Activated CD8-positive, alpha-beta T cell treated with anti-CD3 and anti-CD28 coated beads, Interleukin-2, amount 10 ng/mL, durations not matched to agents 7 days and 5 days (primary cell): ENCODE measurements around the gene EYS. TPM values are rescaled to one million over a fixed set of nuclear protein-coding genes. Genes with fewer than 3 reads are reported as not detected.
"Not testable (repeated sequence)": the region's sequence is repeated elsewhere in the genome, so short reads cannot be mapped to it uniquely, and the experiment has no call there.

Source experiments
- ATAC-seq: fragments of 150-1000 bp; cut with Tn5 transposase; one replicate; pipeline ENCODE4 v1.10.0; 2021; ENCODE audit warnings: moderate library complexity
- CTCF ChIA-PET: fragments of 350-600 bp; sonication (Branson Sonifier 250); formaldehyde crosslinking; loops from one replicate; lab custom pipeline; 2021; ENCODE audit warnings: antibody characterized with exemption; lab: Charles Lee
- POLR2A ChIA-PET: fragments of 350-600 bp; sonication (Branson Sonifier 250); formaldehyde crosslinking; loops from one replicate; lab custom pipeline; 2021; ENCODE audit warnings: antibody characterized with exemption; lab: Charles Lee
- DNase-seq: peaks from one replicate; pipeline ENCODE4 v3.0.0-alpha.2; 2020
- H3K27ac Mint-ChIP-seq: one replicate; pipeline ENCODE4 v1.8.0; 2021; ENCODE audit warnings: mild to moderate bottlenecking, mixed read lengths
- H3K27me3 Mint-ChIP-seq: one replicate; pipeline ENCODE4 v1.8.0; 2021; ENCODE audit warnings: low read depth, mixed read lengths
- H3K36me3 Mint-ChIP-seq: one replicate; pipeline ENCODE4 v1.8.0; 2021; ENCODE audit warnings: low read depth, mixed read lengths
- H3K4me1 Mint-ChIP-seq: one replicate; pipeline ENCODE4 v1.8.0; 2021; ENCODE audit warnings: low read depth, mixed read lengths
- H3K4me3 Mint-ChIP-seq: one replicate; pipeline ENCODE4 v1.8.0; 2021; ENCODE audit warnings: mild to moderate bottlenecking, mixed read lengths
- H3K9me3 Mint-ChIP-seq: one replicate; pipeline ENCODE4 v1.8.0; 2022; ENCODE audit warnings: mixed read lengths; ENCODE audit not compliant: insufficient read depth
- total RNA-seq, 2 experiments: library from RNA; stranded (reverse); gene quantifications; one replicate each; pipeline ENCODE4 v1.2.3, GENCODE V29; 2021

EYS gene
- total RNA-seq, 2 experiments from 2014 or later: not detected

DNA sequence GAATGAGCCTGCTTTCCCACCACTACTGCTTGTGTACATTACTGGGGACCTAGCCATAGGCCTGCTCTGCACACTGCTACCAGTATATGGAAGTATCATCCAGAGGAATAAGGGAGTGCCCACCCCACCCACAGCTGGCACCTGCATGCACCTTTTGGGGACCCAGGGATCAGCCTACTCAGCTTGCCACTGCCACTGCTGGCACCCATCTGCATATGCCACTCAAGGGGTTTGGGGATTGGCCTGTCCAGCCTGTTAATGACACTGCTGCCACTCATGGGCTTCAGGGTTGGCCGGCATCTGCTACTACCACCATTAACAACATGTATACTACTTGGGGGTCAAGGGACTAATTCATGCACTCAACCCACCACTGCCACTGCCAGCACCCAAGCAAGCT, 1239.4 kb downstream of the EYS start:
- peaks cover 9% of the 10 kb centered on the region for H3K9me3 Mint-ChIP-seq
- no peaks in the 10 kb centered on the region for H3K27me3 Mint-ChIP-seq
- no peaks in the 10 kb centered on the region for H3K36me3 Mint-ChIP-seq
- H3K4me1 Mint-ChIP-seq: no peaks in the 10 kb centered on the region
- ATAC-seq (no peak), DNase-seq (no peak)
- POLR2A ChIA-PET: no interaction called here
- H3K27ac Mint-ChIP-seq: no peak overlapping the region
- CTCF ChIA-PET: no interaction called here
- H3K4me3 Mint-ChIP-seq: no peak overlapping the region

DNA sequence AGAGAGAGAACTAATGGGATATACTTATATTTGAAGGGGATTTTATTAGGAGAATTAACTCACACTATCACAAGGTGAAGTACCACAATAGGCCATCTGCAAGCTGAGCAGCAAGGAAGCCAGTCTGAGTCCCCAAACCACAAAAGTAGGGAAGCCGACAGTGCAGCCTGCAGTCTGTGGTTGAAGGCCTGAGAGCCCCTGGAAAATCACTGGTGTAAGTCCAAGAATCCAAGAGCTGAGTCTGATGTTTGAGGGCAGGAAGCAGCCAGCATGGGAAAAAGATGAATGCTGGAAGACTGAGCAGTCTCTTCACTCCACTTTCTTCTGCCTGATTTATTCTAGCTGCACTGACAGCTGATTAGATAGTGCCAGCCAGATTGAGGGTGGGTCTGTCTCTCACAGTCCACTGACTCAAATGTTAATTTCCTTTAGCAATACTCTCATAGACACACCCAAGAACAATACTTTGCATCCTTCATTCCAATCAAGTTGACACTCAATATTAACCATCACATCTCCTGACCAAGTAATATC, 1247.5 kb downstream of the EYS start:
- DNase-seq: no peak
- Mint-ChIP-seq H3K27ac (no peak overlapping the region), H3K36me3 (no peaks in the 10 kb centered on the region), H3K4me3 (no peak overlapping the region), H3K9me3 (peaks cover 5% of the 10 kb centered on the region), H3K4me1 (no peaks in the 10 kb centered on the region), H3K27me3 (no peaks in the 10 kb centered on the region)
- ATAC-seq: no peak
- ChIA-PET CTCF (no interaction called here), POLR2A (no interaction called here)

DNA sequence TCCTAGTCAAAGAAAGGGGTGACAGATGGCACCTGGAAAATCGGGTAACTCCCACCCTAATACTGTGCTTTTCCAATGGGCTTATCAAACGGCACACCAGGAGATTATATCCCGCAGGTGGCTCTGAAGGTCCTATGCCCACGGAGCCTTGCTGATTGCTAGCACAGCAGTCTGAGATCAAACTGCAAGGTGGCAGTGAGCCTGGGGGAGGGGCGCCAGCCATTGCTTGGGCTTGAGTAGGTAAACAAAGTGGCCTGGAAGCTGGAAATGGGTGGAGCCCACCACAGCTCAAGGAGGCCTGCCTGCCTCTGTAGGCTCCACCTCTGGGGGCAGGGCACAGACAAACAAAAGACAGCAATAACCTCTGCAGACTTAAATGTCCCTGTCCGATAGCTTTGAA, 1258.9 kb downstream of the EYS start:
- H3K36me3 Mint-ChIP-seq: not testable (repeated sequence)

DNA sequence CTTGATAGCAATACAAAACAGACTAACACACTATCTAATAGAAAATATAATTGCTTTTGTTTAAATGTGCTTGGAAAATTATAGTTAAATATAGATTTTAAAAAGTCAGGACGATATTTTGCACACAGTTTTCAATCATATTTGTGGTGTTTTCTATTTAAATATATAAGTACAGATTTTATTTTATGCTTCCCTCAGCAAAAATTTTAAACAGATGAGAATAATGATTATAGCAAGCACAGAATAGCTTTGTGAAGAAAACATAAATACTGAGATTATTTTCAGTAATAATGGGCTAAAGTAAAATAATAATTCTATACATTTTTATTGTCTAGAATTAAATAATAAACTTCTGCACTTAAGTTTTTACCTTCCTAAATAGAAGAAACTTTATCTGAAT, 1262.0 kb downstream of the EYS start:
- CTCF ChIA-PET: interaction anchor here (1.2 kb wide), 1 partner anchor 11 kb away, joined by 3 read pairs; no protein-coding TSS in a partner anchor
- Mint-ChIP-seq H3K9me3 (peaks cover 9% of the 10 kb centered on the region), H3K27ac (no peak overlapping the region), H3K27me3 (no peaks in the 10 kb centered on the region), H3K4me1 (no peaks in the 10 kb centered on the region), H3K36me3 (no peaks in the 10 kb centered on the region), H3K4me3 (no peak overlapping the region)
- ATAC-seq: no peak
- no peak for DNase-seq
- POLR2A ChIA-PET: no interaction called here

More for the DNA sequence above, 1258.9 kb downstream of the EYS start:
- H3K27me3 Mint-ChIP-seq, H3K4me3 Mint-ChIP-seq, POLR2A ChIA-PET, DNase-seq, H3K4me1 Mint-ChIP-seq, ATAC-seq, CTCF ChIA-PET, H3K27ac Mint-ChIP-seq: not testable (repeated sequence)
- peaks cover 11% of the 10 kb centered on the region for H3K9me3 Mint-ChIP-seq

DNA sequence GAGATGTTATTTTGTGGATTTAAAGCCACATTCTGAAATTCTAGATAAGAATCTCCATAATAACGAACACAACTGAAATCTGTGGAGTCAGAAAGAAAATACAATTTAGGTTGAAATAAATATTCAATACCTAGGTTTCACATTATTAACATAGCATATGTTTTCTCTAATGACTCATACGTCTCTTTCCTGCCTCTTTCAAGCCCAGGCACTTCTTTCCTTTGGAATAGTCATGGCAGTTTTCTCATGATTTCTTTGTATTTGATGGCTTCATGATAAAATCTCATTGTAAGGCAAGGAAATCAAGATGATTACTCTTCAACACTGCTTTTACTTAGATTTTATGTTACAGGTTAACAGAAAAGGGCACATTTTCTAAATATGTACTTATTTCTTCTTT, 1267.8 kb downstream of the EYS start:
- POLR2A ChIA-PET: no interaction called here
- H3K27me3 Mint-ChIP-seq: no peaks in the 10 kb centered on the region
- H3K36me3 Mint-ChIP-seq: no peaks in the 10 kb centered on the region
- H3K9me3 Mint-ChIP-seq: peaks cover 6% of the 10 kb centered on the region
- ATAC-seq: no peak
- DNase-seq: no peak
- no peak overlapping the region for H3K27ac Mint-ChIP-seq
- H3K4me3 Mint-ChIP-seq: no peak overlapping the region
- CTCF ChIA-PET: no interaction called here
- H3K4me1 Mint-ChIP-seq: no peaks in the 10 kb centered on the region

DNA sequence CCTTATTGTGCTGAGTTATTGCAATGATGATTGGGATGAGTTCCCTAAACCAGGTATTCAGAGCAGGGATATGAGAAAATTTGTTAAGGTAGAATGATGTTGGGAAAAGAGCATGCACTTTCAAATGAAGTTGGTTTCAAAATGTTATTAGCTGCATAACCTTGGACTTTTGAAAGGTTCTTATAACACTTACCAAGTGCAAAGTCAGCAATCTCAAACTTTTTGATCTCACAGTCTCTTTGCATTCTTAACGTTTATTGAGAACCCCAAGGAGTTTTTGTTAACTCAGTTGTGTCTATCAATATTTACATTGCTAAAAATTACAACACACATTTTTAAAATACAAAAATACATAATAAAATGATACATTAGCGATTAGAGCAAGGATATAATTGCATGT, 1269.0 kb downstream of the EYS start:
- Mint-ChIP-seq H3K27ac (no peak overlapping the region), H3K36me3 (no peaks in the 10 kb centered on the region), H3K4me3 (no peak overlapping the region), H3K9me3 (peaks cover 6% of the 10 kb centered on the region), H3K27me3 (no peaks in the 10 kb centered on the region), H3K4me1 (no peaks in the 10 kb centered on the region)
- ChIA-PET CTCF (no interaction called here), POLR2A (no interaction called here)
- ATAC-seq: no peak
- no peak for DNase-seq

DNA sequence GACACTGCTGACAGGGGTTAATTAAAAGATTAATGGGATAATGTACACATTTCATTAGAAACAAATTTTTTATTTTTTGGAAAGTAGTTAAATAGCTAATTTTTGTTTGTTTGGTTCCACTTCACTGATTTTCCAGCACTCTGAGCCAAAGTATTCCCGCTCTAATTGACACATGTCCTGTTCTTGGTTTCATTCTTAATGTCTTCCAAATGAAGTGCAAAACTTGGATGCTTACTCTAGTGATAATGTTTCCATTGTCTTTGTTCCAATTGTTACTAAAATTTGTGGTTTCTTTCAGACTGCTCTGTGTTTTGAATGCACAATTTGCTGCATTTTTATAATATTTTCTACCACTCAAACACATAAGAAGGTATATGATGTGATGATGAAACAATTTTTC, 1277.1 kb downstream of the EYS start:
- ATAC-seq (no peak), DNase-seq (no peak)
- H3K27ac Mint-ChIP-seq: no peak overlapping the region
- H3K4me3 Mint-ChIP-seq: no peak overlapping the region
- peaks cover 4% of the 10 kb centered on the region for H3K9me3 Mint-ChIP-seq
- CTCF ChIA-PET: no interaction called here
- no peaks in the 10 kb centered on the region for H3K4me1 Mint-ChIP-seq
- POLR2A ChIA-PET: no interaction called here
- H3K27me3 Mint-ChIP-seq: no peaks in the 10 kb centered on the region
- no peaks in the 10 kb centered on the region for H3K36me3 Mint-ChIP-seq

DNA sequence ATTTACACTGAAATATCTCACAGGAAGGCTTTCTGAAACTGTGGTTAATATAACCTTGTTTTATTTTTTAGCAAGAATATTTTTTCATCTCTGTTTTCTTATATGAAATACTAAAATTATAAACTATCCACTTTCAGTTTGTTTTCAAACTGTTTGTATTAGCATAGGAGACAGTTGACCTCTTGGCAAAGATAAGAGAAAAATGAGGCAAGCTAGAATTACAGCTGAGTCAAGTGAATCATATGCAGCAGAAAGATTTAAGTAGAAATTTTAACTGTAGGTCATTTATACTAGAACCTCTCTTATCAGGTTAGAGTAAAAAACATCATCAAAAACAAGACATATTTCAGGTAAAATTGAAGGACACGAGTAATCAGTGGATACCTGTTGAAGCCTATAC, 1278.8 kb downstream of the EYS start:
- Mint-ChIP-seq H3K4me1 (no peaks in the 10 kb centered on the region), H3K36me3 (no peaks in the 10 kb centered on the region), H3K27ac (no peak overlapping the region), H3K27me3 (no peaks in the 10 kb centered on the region), H3K4me3 (no peak overlapping the region), H3K9me3 (peaks cover 4% of the 10 kb centered on the region)
- CTCF ChIA-PET: no interaction called here
- DNase-seq (no peak), ATAC-seq (no peak)
- POLR2A ChIA-PET: no interaction called here

DNA sequence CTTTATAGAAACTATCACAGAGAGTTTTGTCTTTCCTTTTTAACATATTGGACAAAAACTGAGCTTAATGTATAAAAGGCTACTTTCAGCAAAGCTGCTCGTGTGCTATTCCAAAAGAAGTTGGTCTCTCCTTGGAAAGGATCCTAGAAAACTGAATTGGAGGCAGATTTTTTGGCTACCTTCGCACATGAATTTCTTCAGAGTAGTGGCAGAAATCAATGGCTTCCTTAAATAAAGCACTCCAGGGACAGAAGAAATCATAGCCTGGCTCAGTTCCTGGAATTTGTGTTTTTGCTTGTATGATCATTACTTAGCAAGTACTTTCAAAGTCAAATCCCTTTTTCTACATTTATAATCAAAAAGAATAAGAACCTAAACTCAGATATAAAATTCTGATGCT, 1291.1 kb downstream of the EYS start:
- H3K4me1 Mint-ChIP-seq: no peaks in the 10 kb centered on the region

DNA sequence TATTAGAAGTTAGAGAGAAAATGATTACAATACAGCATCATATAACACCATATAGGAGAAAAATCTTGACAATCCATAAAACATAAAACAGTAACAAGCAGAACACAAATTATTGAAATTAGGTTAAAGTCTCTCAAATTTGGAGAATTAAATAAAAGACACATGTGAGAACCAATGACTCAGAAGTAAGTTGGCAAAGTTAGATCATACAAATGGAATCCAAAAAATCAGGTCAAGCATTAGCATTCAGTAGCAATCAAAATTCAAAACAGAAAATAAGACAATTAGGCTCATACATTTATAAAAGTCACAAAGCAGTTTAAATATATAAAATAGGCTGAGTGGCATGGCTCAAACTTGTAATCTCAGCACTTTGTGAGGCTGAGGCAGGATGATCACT, 1295.8 kb downstream of the EYS start:
- POLR2A ChIA-PET: no interaction called here
- H3K27ac Mint-ChIP-seq: no peak overlapping the region
- H3K27me3 Mint-ChIP-seq: no peaks in the 10 kb centered on the region
- no peaks in the 10 kb centered on the region for H3K4me1 Mint-ChIP-seq
- no peak overlapping the region for H3K4me3 Mint-ChIP-seq
- H3K36me3 Mint-ChIP-seq: no peaks in the 10 kb centered on the region
- ATAC-seq: no peak
- no peak for DNase-seq
- H3K9me3 Mint-ChIP-seq: peaks cover 8% of the 10 kb centered on the region
- CTCF ChIA-PET: no interaction called here

More for the DNA sequence above, 1291.1 kb downstream of the EYS start:
- Mint-ChIP-seq H3K27ac (no peak overlapping the region), H3K4me3 (no peak overlapping the region), H3K27me3 (no peaks in the 10 kb centered on the region), H3K36me3 (no peaks in the 10 kb centered on the region), H3K9me3 (peaks cover 20% of the 10 kb centered on the region)
- DNase-seq: no peak
- ChIA-PET POLR2A (no interaction called here), CTCF (no interaction called here)
- ATAC-seq: no peak

DNA sequence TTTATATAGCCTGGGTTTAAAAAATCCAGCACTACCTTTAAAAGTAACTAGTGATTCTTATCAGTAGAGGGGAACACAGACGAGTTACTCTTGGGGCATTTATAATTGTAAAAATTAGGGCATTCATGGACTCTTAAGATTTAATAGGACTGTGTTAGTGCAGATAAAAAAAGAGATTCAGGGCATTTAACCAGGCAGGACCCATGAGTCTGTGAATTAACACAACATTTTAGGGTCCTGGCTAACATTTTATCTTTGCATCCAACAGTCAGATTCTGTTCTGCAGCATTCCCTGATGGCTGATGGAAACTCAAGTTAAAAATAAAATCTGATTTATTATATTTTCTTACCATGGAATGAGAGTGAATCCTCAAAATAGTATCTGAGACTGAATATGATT, 1297.1 kb downstream of the EYS start:
- H3K27ac Mint-ChIP-seq: no peak overlapping the region
- ATAC-seq (no peak), DNase-seq (no peak)
- no peaks in the 10 kb centered on the region for H3K27me3 Mint-ChIP-seq
- no peak overlapping the region for H3K4me3 Mint-ChIP-seq
- ChIA-PET CTCF (no interaction called here), POLR2A (no interaction called here)
- no peaks in the 10 kb centered on the region for H3K36me3 Mint-ChIP-seq
- H3K4me1 Mint-ChIP-seq: no peaks in the 10 kb centered on the region
- H3K9me3 Mint-ChIP-seq: peaks cover 8% of the 10 kb centered on the region

DNA sequence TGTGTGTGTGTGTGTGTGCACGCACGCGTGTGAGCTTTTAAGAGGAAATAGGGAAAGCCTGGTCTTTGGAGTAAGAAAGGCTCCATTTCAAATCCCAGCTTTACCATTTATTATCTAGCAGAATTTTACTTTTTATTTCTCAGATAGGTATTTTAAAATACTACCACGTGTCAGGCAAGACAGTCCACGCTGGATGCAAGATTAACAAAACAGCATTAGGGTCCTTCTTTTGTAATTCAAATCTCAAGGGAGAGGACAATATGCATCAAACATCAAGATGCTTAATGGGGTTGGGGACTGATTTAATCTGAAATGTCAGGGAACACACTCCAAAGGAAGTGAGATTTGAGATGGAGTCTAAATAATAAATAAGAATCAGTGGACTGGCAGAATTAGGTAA, 1302.6 kb downstream of the EYS start:
- H3K36me3 Mint-ChIP-seq: no peaks in the 10 kb centered on the region
- ATAC-seq: no peak
- H3K27ac Mint-ChIP-seq: no peak overlapping the region
- H3K9me3 Mint-ChIP-seq: peaks cover 4% of the 10 kb centered on the region
- no peaks in the 10 kb centered on the region for H3K27me3 Mint-ChIP-seq
- no peaks in the 10 kb centered on the region for H3K4me1 Mint-ChIP-seq
- H3K4me3 Mint-ChIP-seq: no peak overlapping the region
- POLR2A ChIA-PET: no interaction called here
- CTCF ChIA-PET: no interaction called here
- DNase-seq: no peak

DNA sequence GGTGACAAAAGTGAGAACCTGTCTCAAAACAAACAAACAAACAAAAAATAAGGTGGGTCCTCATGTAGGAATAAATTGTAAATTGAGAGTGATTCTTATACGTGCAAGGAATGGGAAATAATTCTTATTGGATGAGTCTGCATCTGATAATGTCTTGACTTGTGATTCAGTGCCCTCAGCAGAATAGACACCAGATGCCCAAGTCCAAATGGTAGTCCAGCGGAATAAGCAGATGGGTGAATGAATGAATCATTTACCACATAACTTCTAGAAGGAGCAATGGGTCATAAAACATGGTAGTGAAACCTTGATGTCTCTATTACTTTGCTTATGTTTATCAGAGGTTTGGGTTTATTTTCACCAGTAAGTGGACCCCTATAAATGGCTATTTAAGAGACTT, 1323.7 kb downstream of the EYS start:
- no peak overlapping the region for H3K27ac Mint-ChIP-seq
- CTCF ChIA-PET: no interaction called here
- DNase-seq (no peak), ATAC-seq (no peak)
- POLR2A ChIA-PET: no interaction called here
- no peaks in the 10 kb centered on the region for H3K27me3 Mint-ChIP-seq
- peaks cover 5% of the 10 kb centered on the region for H3K9me3 Mint-ChIP-seq
- H3K36me3 Mint-ChIP-seq: no peaks in the 10 kb centered on the region
- H3K4me3 Mint-ChIP-seq: no peak overlapping the region
- no peaks in the 10 kb centered on the region for H3K4me1 Mint-ChIP-seq
